Testis (tissue), 3 donors: ENCODE results near the gene ATOSA. TPM values are rescaled to one million over a fixed set of nuclear protein-coding genes. Genes with fewer than 3 reads are reported as not detected.
A peak's percentile ranks its signal among the peaks of the same experiment; 100 is the strongest.

Experiments
- DNase-seq: peaks from one replicate; pipeline ENCODE4 v3.0.0-alpha.2; 2019
- H3K27ac ChIP-seq, 2 donors: fragments of 200-600 bp; sonication (generic); one replicate each; pipeline ENCODE4 v1.5.1; 2019
- H3K27me3 ChIP-seq: fragments of 200-600 bp; sonication (generic); one replicate; pipeline ENCODE4 v1.5.1; 2019
- H3K36me3 ChIP-seq: fragments of 200-600 bp; sonication (generic); one replicate; pipeline ENCODE4 v1.5.1; 2017; ENCODE audit warnings: low read depth; ENCODE audit errors: missing control alignments
- H3K4me1 ChIP-seq: fragments of 200-600 bp; sonication (generic); one replicate; pipeline ENCODE4 v1.5.1; 2019
- H3K4me3 ChIP-seq, 2 donors: fragments of 200-600 bp; sonication (generic); one replicate each; pipeline ENCODE4 v1.5.1; 2017 to 2019
- H3K9me3 ChIP-seq: fragments of 200-600 bp; sonication (generic); one replicate; pipeline ENCODE4 v1.5.1; 2017
- POLR2A ChIP-seq: fragments of 450-650 bp; IDR thresholded peaks from one replicate; pipeline ENCODE4 v1.6.1; 2017; ENCODE audit warnings: antibody characterized with exemption, mild to moderate bottlenecking, moderate library complexity
- WGBS, 2 donors: methylation state at CpG; one replicate each; pipeline ENCODE4 v1.1.5; 2018; 5-methylcytosine and 5-hydroxymethylcytosine counted together
- intact Hi-C: fragments of 100-400 bp; cut with DNase I; formaldehyde crosslinking; loops from one replicate; pipeline ENCODE4 v1.15.1; 2023; ENCODE audit warnings: low total_unique reads
- polyA plus RNA-seq: library from polyadenylated mRNA; stranded (reverse); fragments of 350-450 nt; fragmentation: Illumina TruSeq; extraction: RNeasy Lipid Tissue Mini Kit (QIAGEN cat#74804); gene quantifications from one replicate; pipeline ENCODE4 v1.2.3, GENCODE V29; 2014; ENCODE audit warnings: low read depth, low replicate concordance; ENCODE audit not compliant: insufficient read depth
- total RNA-seq, 2 donors: library from RNA; depleted of rRNA; stranded (reverse); fragments of >200 nt; gene quantifications; one replicate each; pipeline ENCODE4 v1.2.3, GENCODE V29; 2016
- TF ChIP-seq, protein P1 (sequence below), 3 experiments: fragments of 450-650 bp in 2 of 3; fragments of 200-600 bp in 1 of 3; sonication (generic) in 1 of 3; IDR thresholded peaks; one replicate each; pipeline ENCODE4 v1.5.1; 2016 to 2019; ENCODE audit warnings: antibody characterized with exemption in 3 of 3, mild to moderate bottlenecking in 2 of 3, moderate library complexity in 1 of 3

The ATOSA gene
- total and polyA plus RNA-seq, 3 donors from 2014 or later = 37.9 to 129 (median 128) TPM

DNA sequence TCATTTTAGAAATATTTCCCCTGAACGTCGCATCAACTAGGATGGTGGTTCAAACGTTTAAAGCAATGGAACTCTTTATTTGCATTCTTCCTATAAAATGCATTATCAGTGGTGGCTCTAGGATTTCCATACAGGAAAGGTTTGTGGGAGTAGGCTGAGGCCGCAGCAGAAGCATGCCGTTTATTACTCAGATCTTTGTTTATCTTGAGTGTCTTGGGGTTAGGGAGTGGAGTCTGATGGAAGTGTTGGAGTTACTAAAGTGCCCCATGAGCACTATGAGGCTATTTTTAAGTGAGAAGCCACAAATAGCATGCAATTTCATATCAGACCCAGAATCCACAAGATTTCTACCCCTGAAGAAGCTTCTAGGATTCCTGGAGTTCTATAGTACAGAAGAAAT is 26.2 kb downstream of the ATOSA start:
- intact Hi-C loops = no loop called here
- Histone ChIP-seq H3K4me3 (no peak overlapping the region), H3K36me3 (no peaks in the 10 kb centered on the region), H3K27ac (peak overlapping the region in 1 of 2 donors; percentile 63), H3K4me1 (peaks cover 26% of the 10 kb centered on the region), H3K27me3 (no peaks in the 10 kb centered on the region), H3K9me3 (no peaks in the 10 kb centered on the region)
- no peak for DNase-seq
- no peak for TF ChIP-seq POLR2A
- TF ChIP-seq, protein P1, sequence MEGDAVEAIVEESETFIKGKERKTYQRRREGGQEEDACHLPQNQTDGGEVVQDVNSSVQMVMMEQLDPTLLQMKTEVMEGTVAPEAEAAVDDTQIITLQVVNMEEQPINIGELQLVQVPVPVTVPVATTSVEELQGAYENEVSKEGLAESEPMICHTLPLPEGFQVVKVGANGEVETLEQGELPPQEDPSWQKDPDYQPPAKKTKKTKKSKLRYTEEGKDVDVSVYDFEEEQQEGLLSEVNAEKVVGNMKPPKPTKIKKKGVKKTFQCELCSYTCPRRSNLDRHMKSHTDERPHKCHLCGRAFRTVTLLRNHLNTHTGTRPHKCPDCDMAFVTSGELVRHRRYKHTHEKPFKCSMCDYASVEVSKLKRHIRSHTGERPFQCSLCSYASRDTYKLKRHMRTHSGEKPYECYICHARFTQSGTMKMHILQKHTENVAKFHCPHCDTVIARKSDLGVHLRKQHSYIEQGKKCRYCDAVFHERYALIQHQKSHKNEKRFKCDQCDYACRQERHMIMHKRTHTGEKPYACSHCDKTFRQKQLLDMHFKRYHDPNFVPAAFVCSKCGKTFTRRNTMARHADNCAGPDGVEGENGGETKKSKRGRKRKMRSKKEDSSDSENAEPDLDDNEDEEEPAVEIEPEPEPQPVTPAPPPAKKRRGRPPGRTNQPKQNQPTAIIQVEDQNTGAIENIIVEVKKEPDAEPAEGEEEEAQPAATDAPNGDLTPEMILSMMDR (IDR thresholded peaks at IDR 0.05) = no peak
- WGBS, 2 donors = 44% methylated on average over 5 of the region's 5 CpGs

DNA sequence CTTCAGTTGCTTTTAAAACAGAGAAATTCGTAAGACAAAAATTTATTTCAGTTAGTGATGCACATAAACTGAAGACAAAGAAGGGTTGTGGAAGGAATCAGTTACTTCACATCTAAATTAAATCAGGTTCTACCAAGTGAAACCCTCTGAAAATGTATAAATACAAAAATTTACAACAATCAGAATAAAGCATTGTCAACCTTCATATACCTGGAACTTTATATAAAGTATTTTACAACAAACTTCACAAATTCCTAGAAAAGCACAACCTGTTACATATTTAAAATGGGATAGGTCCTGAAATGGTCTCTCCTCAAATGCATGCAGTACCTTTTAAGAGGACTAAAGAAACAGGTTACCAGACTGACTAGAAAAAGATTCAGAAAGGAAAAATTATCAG is 26.9 kb downstream of the ATOSA start:
- H3K36me3 ChIP-seq = no peaks in the 10 kb centered on the region
- intact Hi-C loops = no loop called here
- no peak for DNase-seq
- H3K27me3 ChIP-seq = no peaks in the 10 kb centered on the region
- H3K4me1 ChIP-seq = peaks cover 26% of the 10 kb centered on the region
- H3K4me3 ChIP-seq = no peak overlapping the region
- WGBS, 2 donors = 26 to 34% methylated on average over 1 of the region's 1 CpG
- TF ChIP-seq, protein P1 (IDR thresholded peaks at IDR 0.05) = no peak
- TF ChIP-seq POLR2A = no peak
- no peaks in the 10 kb centered on the region for H3K9me3 ChIP-seq
- H3K27ac ChIP-seq = peak overlapping the region in 1 of 2 donors; percentile 53

DNA sequence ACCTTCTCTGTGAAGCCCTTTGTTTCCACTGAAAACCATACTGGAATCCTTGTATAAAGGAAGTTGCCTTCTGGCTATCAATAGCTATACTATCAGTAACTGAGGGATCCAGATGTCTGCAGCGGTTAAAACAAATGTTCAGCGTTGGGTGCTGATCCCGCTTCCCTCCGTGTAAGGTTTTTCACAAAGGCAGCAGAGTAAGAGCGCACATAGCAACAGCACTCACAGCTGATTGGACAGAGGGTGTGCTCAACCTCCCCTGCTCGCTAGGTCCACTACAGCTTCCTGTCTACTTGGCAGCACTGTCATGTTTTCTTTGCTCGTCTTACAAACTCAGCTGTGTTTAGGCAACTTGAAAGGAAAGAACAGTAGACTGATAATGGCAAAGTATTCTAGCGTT is 27.3 kb downstream of the ATOSA start:
- TF ChIP-seq, protein P1 (IDR thresholded peaks at IDR 0.05) = no peak
- TF ChIP-seq POLR2A = no peak
- DNase-seq = peak; percentile 84
- intact Hi-C loops = no loop called here
- Histone ChIP-seq H3K4me3 (no peak overlapping the region), H3K36me3 (no peaks in the 10 kb centered on the region), H3K4me1 (peaks cover 26% of the 10 kb centered on the region), H3K9me3 (no peaks in the 10 kb centered on the region), H3K27me3 (no peaks in the 10 kb centered on the region), H3K27ac (peak overlapping the region; percentile 35 to 53)
- WGBS, 2 donors = 11 to 15% methylated on average over 8 of the region's 8 CpGs

DNA sequence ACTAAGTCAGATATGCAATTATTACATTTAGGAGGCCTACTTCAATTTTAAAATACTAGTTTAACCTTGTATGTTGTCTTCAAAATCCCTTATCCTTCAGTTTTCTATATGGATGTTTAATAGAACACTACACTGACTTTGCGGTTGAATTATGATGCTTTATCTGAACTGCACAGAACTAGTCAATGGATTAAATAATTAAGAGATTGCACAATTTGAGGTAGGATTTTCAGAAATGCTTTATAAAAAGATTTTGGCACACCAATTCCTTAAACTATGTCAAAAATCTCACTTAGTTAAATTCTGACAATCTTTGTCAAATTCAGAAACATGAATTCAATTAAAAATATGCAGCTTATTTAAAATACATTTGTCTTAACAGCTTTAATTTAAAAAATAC is 28.1 kb downstream of the ATOSA start:
- H3K4me1 ChIP-seq = peaks cover 24% of the 10 kb centered on the region
- no peaks in the 10 kb centered on the region for H3K9me3 ChIP-seq
- H3K4me3 ChIP-seq = no peak overlapping the region
- intact Hi-C loops = no loop called here
- TF ChIP-seq, protein P1 (IDR thresholded peaks at IDR 0.05) = no peak
- TF ChIP-seq POLR2A = no peak
- no peaks in the 10 kb centered on the region for H3K27me3 ChIP-seq
- WGBS, 2 donors = 76 to 79% methylated on average over 1 of the region's 1 CpG
- no peak for DNase-seq
- H3K27ac ChIP-seq = peak overlapping the region in 1 of 2 donors; percentile 53
- no peaks in the 10 kb centered on the region for H3K36me3 ChIP-seq

- Histone ChIP-seq H3K4me3 (no peak overlapping the region), H3K27me3 (no peaks in the 10 kb centered on the region), H3K27ac (no peak overlapping the region), H3K4me1 (peaks cover 28% of the 10 kb centered on the region), H3K9me3 (no peaks in the 10 kb centered on the region), H3K36me3 (no peaks in the 10 kb centered on the region)
- TF ChIP-seq, protein P1 (IDR thresholded peaks at IDR 0.05) = no peak
- no peak for TF ChIP-seq POLR2A
- DNase-seq = no peak
- intact Hi-C loops = no loop called here
Observed at GRCh38 chr15:52649686-52650085, 29.5 kb downstream of the ATOSA start.
